ENCODE data around the gene FMNL2.

DNA sequence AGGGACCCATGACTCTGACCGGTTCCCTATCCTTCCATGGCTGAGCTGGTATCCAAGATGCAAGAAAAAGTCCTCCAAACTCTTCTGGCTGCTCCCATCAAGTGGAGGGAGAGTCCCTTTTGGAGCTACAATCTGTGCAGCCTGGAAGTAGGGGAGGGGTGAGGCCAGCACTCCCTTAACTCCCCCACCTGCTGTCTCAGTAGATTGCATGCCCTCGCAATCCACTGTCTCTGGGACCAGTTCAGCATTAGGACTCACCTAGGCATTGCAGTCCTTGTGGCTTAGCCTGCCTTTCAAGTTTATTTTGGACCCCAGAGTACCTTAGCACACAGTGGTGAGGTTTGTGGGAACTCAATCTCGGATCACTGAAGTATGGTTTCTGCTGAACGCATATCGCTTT is 14.2 kb upstream of the FMNL2 start:
- TF ChIP-seq POLR2A (IDR thresholded peaks at IDR 0.05; ENCODE audit: low read depth, low read length) (no peak), POLR2AphosphoS5 (IDR thresholded peaks at IDR 0.05; ENCODE audit: low read depth, low read length) (no peak), SPI1 (IDR thresholded peaks at IDR 0.05; ENCODE audit: low read depth, low read length) (no peak), PAX5 (IDR thresholded peaks at IDR 0.05; ENCODE audit: insufficient read depth, low read length, severe bottlenecking) (no peak), TAF1 (IDR thresholded peaks at IDR 0.05; ENCODE audit: low read depth, low read length) (no peak), POU2F2 (IDR thresholded peaks at IDR 0.05; ENCODE audit: low read depth, low read length) (no peak)
